NK-92 (cell line): Measurements from ENCODE around the gene CDH18.

Experiments
- DNase-seq: peaks from one replicate; lab custom pipeline; 2025; ENCODE audit not compliant: unreplicated experiment; lab: John Stamatoyannopoulos, UW

Gene CDH18, protein sequence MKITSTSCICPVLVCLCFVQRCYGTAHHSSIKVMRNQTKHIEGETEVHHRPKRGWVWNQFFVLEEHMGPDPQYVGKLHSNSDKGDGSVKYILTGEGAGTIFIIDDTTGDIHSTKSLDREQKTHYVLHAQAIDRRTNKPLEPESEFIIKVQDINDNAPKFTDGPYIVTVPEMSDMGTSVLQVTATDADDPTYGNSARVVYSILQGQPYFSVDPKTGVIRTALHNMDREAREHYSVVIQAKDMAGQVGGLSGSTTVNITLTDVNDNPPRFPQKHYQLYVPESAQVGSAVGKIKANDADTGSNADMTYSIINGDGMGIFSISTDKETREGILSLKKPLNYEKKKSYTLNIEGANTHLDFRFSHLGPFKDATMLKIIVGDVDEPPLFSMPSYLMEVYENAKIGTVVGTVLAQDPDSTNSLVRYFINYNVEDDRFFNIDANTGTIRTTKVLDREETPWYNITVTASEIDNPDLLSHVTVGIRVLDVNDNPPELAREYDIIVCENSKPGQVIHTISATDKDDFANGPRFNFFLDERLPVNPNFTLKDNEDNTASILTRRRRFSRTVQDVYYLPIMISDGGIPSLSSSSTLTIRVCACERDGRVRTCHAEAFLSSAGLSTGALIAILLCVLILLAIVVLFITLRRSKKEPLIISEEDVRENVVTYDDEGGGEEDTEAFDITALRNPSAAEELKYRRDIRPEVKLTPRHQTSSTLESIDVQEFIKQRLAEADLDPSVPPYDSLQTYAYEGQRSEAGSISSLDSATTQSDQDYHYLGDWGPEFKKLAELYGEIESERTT

GRCh38 chr5:19987612-19988361 lies at the start of gene CDH18:
TSS of gene CDH18 (minus strand) at chr5:19988200. CDS start at chr5:19838986, 149,214 bp downstream.
- no peak for DNase-seq

DNA sequence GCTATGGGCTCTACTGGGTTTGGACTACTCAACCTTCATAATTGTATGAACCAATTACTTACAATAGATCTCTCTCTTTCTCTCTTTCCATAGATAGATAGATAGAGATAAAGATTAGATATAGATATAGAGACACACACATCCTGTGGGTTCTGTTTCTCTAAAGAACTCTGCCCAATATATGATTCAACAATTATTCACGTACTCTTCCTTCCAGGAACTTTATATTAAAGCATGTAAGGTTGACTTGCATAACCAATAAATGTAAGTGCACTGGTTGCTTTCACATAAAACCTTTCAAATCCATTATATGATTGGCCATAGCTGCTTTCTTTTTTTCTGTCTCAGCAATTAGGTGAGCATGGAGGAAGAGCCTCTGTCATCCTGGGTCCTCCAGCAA lies 46.7 kb upstream of the CDH18 start:
- DNase-seq = no peak

GRCh38 chr5:20033881-20034280 lies 45.9 kb upstream of the CDH18 start:
- DNase-seq = no peak

GRCh38 chr5:20032896-20033295 lies 44.9 kb upstream of the CDH18 start:
- DNase-seq = no peak

GRCh38 chr5:20030125-20030524 lies 42.1 kb upstream of the CDH18 start:
- DNase-seq = no peak

DNA sequence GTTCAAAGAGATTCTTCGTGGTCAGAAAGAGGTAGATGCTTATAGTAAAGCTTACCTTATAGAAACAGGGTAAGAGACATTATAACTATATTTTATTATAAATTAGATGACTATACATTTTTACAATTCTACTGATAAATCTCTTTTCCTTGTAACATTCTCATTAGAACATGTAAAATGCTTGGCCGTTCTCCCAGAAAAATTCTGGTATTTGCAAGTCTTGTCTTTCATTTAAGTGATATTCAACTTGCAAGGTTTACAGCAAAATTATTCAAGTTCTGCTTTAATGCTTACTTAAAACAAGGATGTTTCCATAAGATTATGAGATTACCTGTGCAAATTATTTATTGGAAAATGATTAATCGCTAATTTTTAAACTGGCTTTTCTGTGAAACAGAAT lies 41.3 kb upstream of the CDH18 start:
- no peak for DNase-seq

DNA sequence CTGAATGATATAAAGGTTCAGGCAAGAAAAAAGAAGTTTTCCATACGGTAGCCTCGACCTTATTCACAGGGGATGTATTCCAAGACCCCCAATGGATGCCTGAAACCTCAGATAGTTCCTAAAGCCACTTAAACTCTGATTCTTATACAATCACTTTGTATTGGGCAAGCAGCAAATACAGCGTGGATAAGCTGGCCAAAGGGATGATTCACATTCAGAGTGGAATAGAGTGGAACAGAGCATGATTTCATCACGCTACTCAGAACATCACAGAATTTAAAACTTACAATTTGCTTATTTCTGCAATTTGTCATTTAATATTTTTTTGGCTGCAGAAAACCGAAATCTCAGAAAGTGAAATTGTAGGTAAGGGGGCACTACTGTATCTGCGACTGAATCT lies 40.5 kb upstream of the CDH18 start:
- DNase-seq = no peak

DNA sequence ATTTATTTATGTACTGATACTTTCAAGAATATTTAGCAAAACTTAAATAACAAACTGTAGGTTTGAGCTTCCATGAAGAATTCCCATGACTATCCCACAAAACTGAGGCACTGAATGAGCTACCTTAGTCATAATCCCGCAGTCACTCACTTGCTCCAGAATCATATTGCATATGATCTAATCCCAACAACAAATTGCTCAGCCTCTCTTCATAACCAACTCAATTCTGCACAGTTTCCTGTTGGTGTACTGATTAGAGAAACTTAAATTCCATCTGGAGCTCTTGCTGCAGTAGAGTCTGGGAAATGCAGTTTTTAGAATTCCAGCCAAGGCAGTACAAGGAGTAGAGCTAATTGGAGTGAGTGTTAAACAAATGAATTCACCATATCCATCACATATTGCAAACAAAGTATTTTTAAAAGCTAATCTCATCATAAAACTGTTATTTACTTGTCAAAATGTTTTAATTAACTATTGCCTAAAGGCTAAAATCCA lies 35.7 kb upstream of the CDH18 start:
- no peak for DNase-seq

GRCh38 chr5:20020247-20020646 lies 32.2 kb upstream of the CDH18 start:
- DNase-seq = no peak

GRCh38 chr5:20017021-20017420 lies 29.0 kb upstream of the CDH18 start:
- DNase-seq = no peak

- no peak for DNase-seq
Measured at GRCh38 chr5:20000416-20000815, 12.4 kb upstream of the CDH18 start.

GRCh38 chr5:19988457-19988856 lies 457 bp upstream of the CDH18 start:
- no peak for DNase-seq

DNA sequence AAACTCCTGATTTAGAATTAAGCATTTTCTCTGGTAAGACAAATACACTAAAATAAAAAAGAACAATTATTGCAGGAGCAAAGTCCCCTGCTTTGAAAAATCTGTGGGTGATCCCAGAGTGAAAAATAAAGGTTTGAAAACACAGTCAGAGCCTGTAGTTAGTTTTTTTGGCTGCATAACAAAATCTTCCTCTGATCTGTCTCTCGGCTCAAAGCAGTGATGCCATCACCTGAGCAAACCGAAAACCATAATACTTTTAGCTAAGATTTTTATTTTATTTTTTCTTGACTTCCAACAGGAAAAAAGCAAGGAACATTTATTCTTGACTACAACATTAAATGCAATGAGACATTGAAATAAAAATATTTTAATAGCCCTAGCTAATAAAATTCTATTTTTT lies 1.2 kb downstream of the CDH18 start:
- DNase-seq = no peak

- no peak for DNase-seq
Measured at GRCh38 chr5:19986031-19986619, 1.9 kb downstream of the CDH18 start.

DNA sequence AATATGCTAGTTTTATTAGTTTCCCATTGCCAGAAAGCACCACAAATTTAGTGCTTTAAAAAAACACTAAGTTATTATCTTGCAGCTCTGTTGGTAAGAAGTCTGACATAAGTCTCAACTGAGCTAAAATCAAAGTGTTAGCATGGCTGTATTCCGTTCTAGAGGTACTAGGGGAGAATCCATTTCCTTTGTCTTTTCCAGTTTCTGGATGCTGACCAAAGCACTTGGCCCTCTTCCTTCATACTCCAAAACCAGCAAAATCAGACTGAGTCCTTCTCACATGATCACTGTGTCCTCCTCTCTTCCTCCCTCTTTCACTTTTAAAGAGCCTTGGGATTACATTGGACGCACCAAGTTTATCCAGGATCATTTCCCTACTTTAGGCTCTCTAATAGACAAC lies 9.5 kb downstream of the CDH18 start:
- DNase-seq = no peak

GRCh38 chr5:19977099-19977498 lies 10.9 kb downstream of the CDH18 start:
- no peak for DNase-seq

GRCh38 chr5:19975795-19976194 lies 12.2 kb downstream of the CDH18 start:
- DNase-seq = no peak

DNA sequence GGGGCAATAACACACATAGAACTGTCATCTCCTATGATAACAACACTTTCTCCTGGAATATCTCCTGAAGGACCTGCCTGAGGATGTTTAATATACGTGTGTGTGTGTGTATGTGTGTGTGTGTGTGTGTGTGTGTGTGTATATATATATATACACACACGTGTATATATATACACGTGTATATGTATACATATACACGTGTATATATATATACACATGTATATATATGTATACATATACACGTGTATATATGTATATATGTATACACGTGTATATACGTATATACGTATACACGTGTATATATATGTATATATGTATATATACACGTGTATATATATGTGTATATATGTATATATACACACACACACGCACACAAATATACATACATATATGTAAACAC lies 27.5 kb downstream of the CDH18 start:
- no peak for DNase-seq

GRCh38 chr5:19959830-19960384 lies 28.1 kb downstream of the CDH18 start:
- DNase-seq = no peak

GRCh38 chr5:19950897-19951296 lies 37.1 kb downstream of the CDH18 start:
- no peak for DNase-seq

- DNase-seq = no peak
Measured at GRCh38 chr5:19940192-19940591, 47.8 kb downstream of the CDH18 start.
